H9 (cell line): Measurements from ENCODE around the gene BBS2. TPM values are rescaled to one million over a fixed set of nuclear protein-coding genes. Genes with fewer than 3 reads are reported as not detected.

Experiments used
- DNase-seq: peaks from one replicate; pipeline ENCODE4 v3.0.0-alpha.2; 2017
- H2AFZ ChIP-seq: one replicate; pipeline ENCODE4 v1.6.1; 2013; ENCODE audit warnings: mild to moderate bottlenecking, low read length, control low read depth, moderate library complexity
- H2AK5ac ChIP-seq: 2 replicates; pipeline ENCODE4 v1.6.1; 2013; ENCODE audit warnings: low read length, control low read depth, mixed read lengths; ENCODE audit not compliant: insufficient read length
- H2BK120ac ChIP-seq: one replicate; pipeline ENCODE4 v1.6.1; 2013; ENCODE audit warnings: low read depth, mild to moderate bottlenecking, low read length, control low read depth, inconsistent platforms; ENCODE audit not compliant: poor library complexity, severe bottlenecking
- H2BK12ac ChIP-seq: 2 replicates; pipeline ENCODE4 v1.6.1; 2013; ENCODE audit warnings: low read length, control low read depth, mixed read lengths, low read depth; ENCODE audit not compliant: insufficient read length
- H2BK15ac ChIP-seq: 2 replicates; pipeline ENCODE4 v1.6.1; 2013; ENCODE audit warnings: low read depth, low read length, control low read depth
- H2BK20ac ChIP-seq: one replicate; pipeline ENCODE4 v1.6.1; 2013; ENCODE audit warnings: low read depth, mild to moderate bottlenecking, low read length, control low read depth, inconsistent platforms; ENCODE audit not compliant: poor library complexity, severe bottlenecking
- H2BK5ac ChIP-seq: 2 replicates; pipeline ENCODE4 v1.6.1; 2013; ENCODE audit warnings: low read length, control low read depth, mixed read lengths; ENCODE audit not compliant: insufficient read length
- H3K14ac ChIP-seq: 2 replicates; pipeline ENCODE4 v1.6.1; 2013; ENCODE audit warnings: low read length, control low read depth; ENCODE audit not compliant: insufficient read depth
- H3K18ac ChIP-seq: 2 replicates; pipeline ENCODE4 v1.6.1; 2013; ENCODE audit warnings: low read depth, mild to moderate bottlenecking, mixed read lengths, low read length, control low read depth; ENCODE audit not compliant: insufficient read length
- H3K23ac ChIP-seq: 2 replicates; pipeline ENCODE4 v1.6.1; 2013; ENCODE audit warnings: low read length, control low read depth, mixed read lengths, low read depth; ENCODE audit not compliant: insufficient read length
- H3K23me2 ChIP-seq: 2 replicates; pipeline ENCODE4 v1.6.1; 2013; ENCODE audit warnings: low read depth, mild to moderate bottlenecking, mixed read lengths, low read length, control low read depth; ENCODE audit not compliant: insufficient read length, poor library complexity, severe bottlenecking
- H3K27ac ChIP-seq: 2 replicates; pipeline ENCODE4 v1.5.1; 2013; ENCODE audit warnings: low read length, control low read depth, mixed read lengths, low read depth; ENCODE audit not compliant: insufficient read length
- H3K27me3 ChIP-seq: 2 replicates; pipeline ENCODE4 v1.6.1; 2013; ENCODE audit warnings: low read length, control low read depth, inconsistent platforms; ENCODE audit not compliant: insufficient read depth
- H3K4ac ChIP-seq: 2 replicates; pipeline ENCODE4 v1.6.1; 2013; ENCODE audit warnings: low read depth, mild to moderate bottlenecking, control low read depth, inconsistent platforms, low read length, moderate library complexity
- H3K4me1 ChIP-seq: 2 replicates; pipeline ENCODE4 v1.6.1; 2013; ENCODE audit warnings: low read length, control low read depth, inconsistent platforms; ENCODE audit not compliant: insufficient read depth
- H3K4me2 ChIP-seq: 2 replicates; pipeline ENCODE4 v1.6.1; 2013; ENCODE audit warnings: low read length, control low read depth, mixed read lengths; ENCODE audit not compliant: insufficient read length, insufficient read depth
- H3K56ac ChIP-seq: 2 replicates; pipeline ENCODE4 v1.6.1; 2013; ENCODE audit warnings: low read depth, mild to moderate bottlenecking, mixed read lengths, low read length, control low read depth; ENCODE audit not compliant: insufficient read length
- H3K79me1 ChIP-seq: 2 replicates; pipeline ENCODE4 v1.6.1; 2013; ENCODE audit warnings: low read depth, mild to moderate bottlenecking, moderate library complexity, low read length, control low read depth, inconsistent platforms; ENCODE audit not compliant: insufficient read depth, poor library complexity, severe bottlenecking
- H3K79me2 ChIP-seq: 2 replicates; pipeline ENCODE4 v1.6.1; 2013; ENCODE audit warnings: low read length, control low read depth, inconsistent platforms; ENCODE audit not compliant: insufficient read depth
- H3K9ac ChIP-seq: 2 replicates; pipeline ENCODE4 v1.6.1; 2013; ENCODE audit warnings: low read length, control low read depth, mixed read lengths; ENCODE audit not compliant: insufficient read length; ENCODE audit errors: extremely low read depth
- H3K9me3 ChIP-seq: one replicate; pipeline ENCODE4 v1.6.1; 2013; ENCODE audit warnings: low read depth, low read length, inconsistent platforms; ENCODE audit not compliant: control insufficient read depth
- H3T11ph ChIP-seq: one replicate; pipeline ENCODE4 v1.6.1; 2013; ENCODE audit warnings: mild to moderate bottlenecking, low read length, control low read depth, inconsistent platforms
- H4K20me1 ChIP-seq: one replicate; pipeline ENCODE4 v1.6.1; 2013; ENCODE audit not compliant: control insufficient read depth, insufficient read length, insufficient read depth
- H4K5ac ChIP-seq: 2 replicates; pipeline ENCODE4 v1.6.1; 2013; ENCODE audit warnings: low read depth, mild to moderate bottlenecking, mixed read lengths, low read length, control low read depth; ENCODE audit not compliant: insufficient read length
- H4K8ac ChIP-seq: replicated peaks from 2 replicates; pipeline ENCODE4 v1.6.1; 2013; ENCODE audit warnings: low read length, control low read depth, mixed read lengths, low read depth; ENCODE audit not compliant: insufficient read length
- H4K91ac ChIP-seq: 2 replicates; pipeline ENCODE4 v1.6.1; 2013; ENCODE audit warnings: low read depth, mild to moderate bottlenecking, moderate library complexity, mixed read lengths, low read length, control low read depth; ENCODE audit not compliant: insufficient read length
- H3K27ac Mint-ChIP-seq, 3 experiments: 2 replicates in 2 of 3; 3 replicates in 1 of 3; pipeline ENCODE4 v1.8.0; 2020 to 2021; ENCODE audit warnings: mixed read lengths in 3 of 3, mild to moderate bottlenecking in 1 of 3, moderate library complexity in 1 of 3
- H3K27me3 Mint-ChIP-seq: 2 replicates; pipeline ENCODE4 v1.8.0; 2021; ENCODE audit warnings: low read depth, mild to moderate bottlenecking, moderate library complexity, mixed read lengths
- H3K36me3 Mint-ChIP-seq, 3 experiments: 2 replicates in 2 of 3; 3 replicates in 1 of 3; pipeline ENCODE4 v1.8.0; 2020 to 2021; ENCODE audit warnings: low read depth in 3 of 3, mixed read lengths in 3 of 3; ENCODE audit not compliant: insufficient read depth in 1 of 3
- H3K4me1 Mint-ChIP-seq, 2 experiments: 2 replicates each; pipeline ENCODE4 v1.8.0; 2020; ENCODE audit warnings: mixed read lengths in 2 of 2
- H3K4me3 Mint-ChIP-seq, 2 experiments: 2 replicates in 1 of 2; 3 replicates in 1 of 2; pipeline ENCODE4 v1.8.0; 2020 to 2021; ENCODE audit warnings: mild to moderate bottlenecking in 2 of 2, mixed read lengths in 2 of 2, moderate library complexity in 1 of 2
- H3K9me3 Mint-ChIP-seq, 2 experiments: 2 replicates in 1 of 2; 3 replicates in 1 of 2; pipeline ENCODE4 v1.8.0; 2020; ENCODE audit warnings: mild to moderate bottlenecking in 2 of 2, mixed read lengths in 2 of 2, moderate library complexity in 1 of 2
- WGBS: extraction: QIAGEN DNeasy Blood & Tissue Kit; methylation state at CpG from one replicate; pipeline ENCODE4 v1.1.7; 2013; ENCODE audit warnings: missing lambda C conversion rate, low lambda C conversion rate, mixed read lengths; ENCODE audit not compliant: insufficient read length; ENCODE audit errors: extremely low coverage; 5-methylcytosine and 5-hydroxymethylcytosine counted together
- total RNA-seq: library from RNA; stranded (reverse); gene quantifications from 2 replicates; pipeline ENCODE4 v1.2.1, GENCODE V29; 2021
- TF ChIP-seq, protein P1 (sequence below): fragments of 200-600 bp; sonication (generic); conservative IDR thresholded peaks from 3 replicates; pipeline ENCODE4 v1.8.0; 2021; ENCODE audit warnings: antibody characterized with exemption, mild to moderate bottlenecking

The BBS2 gene
- total RNA-seq, 1 experiment from 2014 or later, result 13.1 TPM

- Histone ChIP-seq H3K4me2 (no peak overlapping the region), H3T11ph (no peak overlapping the region), H3K27me3 (no peaks in the 10 kb centered on the region), H4K8ac (no peak overlapping the region), H2BK12ac (no peak overlapping the region), H3K4me1 (no peaks in the 10 kb centered on the region), H4K91ac (no peak overlapping the region), H2BK15ac (no peak overlapping the region), H3K18ac (no peak overlapping the region), H2AK5ac (no peak overlapping the region), H3K9ac (no peak overlapping the region), H3K14ac (no peak overlapping the region), H2BK5ac (no peak overlapping the region), H3K23ac (no peak overlapping the region), H3K27ac (no peak overlapping the region), H3K4ac (no peak overlapping the region), H2AFZ (no peak overlapping the region), H3K56ac (no peak overlapping the region), H4K20me1 (peaks cover 2% of the 10 kb centered on the region), H2BK20ac (no peak overlapping the region), H2BK120ac (no peak overlapping the region), H3K9me3 (no peaks in the 10 kb centered on the region), H4K5ac (no peak overlapping the region), H3K79me2 (no peaks in the 10 kb centered on the region), H3K79me1 (no peaks in the 10 kb centered on the region), H3K23me2 (no peaks in the 10 kb centered on the region)
- no peak for DNase-seq
- Mint-ChIP-seq H3K36me3 (peaks cover 15 to 63% (median 47%) of the 10 kb centered on the region in 3 experiments; a peak in 6 of 7 replicates), H3K9me3 (no peaks in the 10 kb centered on the region), H3K27ac (no peak overlapping the region; a peak in 1 of 7 replicates), H3K27me3 (no peaks in the 10 kb centered on the region), H3K4me3 (no peak overlapping the region), H3K4me1 (peaks cover 13 to 15% of the 10 kb centered on the region in 2 experiments)
- TF ChIP-seq, protein P1, sequence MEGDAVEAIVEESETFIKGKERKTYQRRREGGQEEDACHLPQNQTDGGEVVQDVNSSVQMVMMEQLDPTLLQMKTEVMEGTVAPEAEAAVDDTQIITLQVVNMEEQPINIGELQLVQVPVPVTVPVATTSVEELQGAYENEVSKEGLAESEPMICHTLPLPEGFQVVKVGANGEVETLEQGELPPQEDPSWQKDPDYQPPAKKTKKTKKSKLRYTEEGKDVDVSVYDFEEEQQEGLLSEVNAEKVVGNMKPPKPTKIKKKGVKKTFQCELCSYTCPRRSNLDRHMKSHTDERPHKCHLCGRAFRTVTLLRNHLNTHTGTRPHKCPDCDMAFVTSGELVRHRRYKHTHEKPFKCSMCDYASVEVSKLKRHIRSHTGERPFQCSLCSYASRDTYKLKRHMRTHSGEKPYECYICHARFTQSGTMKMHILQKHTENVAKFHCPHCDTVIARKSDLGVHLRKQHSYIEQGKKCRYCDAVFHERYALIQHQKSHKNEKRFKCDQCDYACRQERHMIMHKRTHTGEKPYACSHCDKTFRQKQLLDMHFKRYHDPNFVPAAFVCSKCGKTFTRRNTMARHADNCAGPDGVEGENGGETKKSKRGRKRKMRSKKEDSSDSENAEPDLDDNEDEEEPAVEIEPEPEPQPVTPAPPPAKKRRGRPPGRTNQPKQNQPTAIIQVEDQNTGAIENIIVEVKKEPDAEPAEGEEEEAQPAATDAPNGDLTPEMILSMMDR, result no peak
- WGBS, result no CpG with 5 or more reads among the region's 2 CpGs
Measured at GRCh38 chr16:56477096-56477878, 42.5 kb downstream of the BBS2 start.
